ENCODE results near the gene POLD1. TPM values are rescaled to one million over a fixed set of nuclear protein-coding genes. Genes with fewer than 3 reads are reported as not detected.

The POLD1 gene
- total and polyA plus RNA-seq, 4 donors: 7.5 to 57.1 (median 8.2) TPM

DNA sequence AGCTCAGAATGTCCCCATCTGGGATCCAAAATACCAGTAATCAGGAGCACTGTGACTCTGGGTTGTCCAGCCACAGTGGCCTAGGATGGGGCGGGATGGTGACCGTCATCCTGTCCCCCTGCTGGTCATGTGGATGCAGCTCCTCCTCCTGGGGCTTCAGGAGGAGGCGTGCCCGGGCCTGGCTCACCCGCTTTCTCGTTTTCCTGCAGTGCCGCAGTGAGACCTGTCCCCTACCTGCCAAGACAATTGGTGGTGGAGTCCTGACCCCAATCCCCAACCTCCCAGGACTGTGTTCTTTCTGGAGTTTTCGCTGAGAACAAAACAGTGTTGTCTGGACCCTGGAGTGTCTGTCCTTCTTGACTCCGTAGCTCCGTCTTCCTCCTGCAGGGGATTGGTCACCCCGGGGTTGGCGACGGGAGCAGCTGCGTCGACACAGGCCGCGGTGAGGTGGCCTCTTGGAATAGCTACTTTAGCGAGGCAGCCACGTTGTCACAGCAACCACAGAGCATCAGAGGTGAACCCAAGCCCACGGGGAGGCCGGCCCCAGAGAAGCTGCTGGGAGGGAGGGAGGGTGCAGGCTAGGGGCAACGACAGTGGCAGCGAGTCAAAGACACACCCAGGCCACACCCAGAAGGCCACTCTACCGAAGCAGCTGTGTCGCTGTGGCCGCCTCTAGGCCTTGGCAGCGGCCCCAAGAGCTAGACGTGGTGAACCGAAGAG is 82.0 kb downstream of the POLD1 start:
- H3K27ac ChIP-seq (ENCODE audit: low read depth in 1 of 2, low read length in 2 of 2): no peak overlapping the region
- no peak for DNase-seq (ENCODE audit: low spot score)
- TF ChIP-seq, protein P1, sequence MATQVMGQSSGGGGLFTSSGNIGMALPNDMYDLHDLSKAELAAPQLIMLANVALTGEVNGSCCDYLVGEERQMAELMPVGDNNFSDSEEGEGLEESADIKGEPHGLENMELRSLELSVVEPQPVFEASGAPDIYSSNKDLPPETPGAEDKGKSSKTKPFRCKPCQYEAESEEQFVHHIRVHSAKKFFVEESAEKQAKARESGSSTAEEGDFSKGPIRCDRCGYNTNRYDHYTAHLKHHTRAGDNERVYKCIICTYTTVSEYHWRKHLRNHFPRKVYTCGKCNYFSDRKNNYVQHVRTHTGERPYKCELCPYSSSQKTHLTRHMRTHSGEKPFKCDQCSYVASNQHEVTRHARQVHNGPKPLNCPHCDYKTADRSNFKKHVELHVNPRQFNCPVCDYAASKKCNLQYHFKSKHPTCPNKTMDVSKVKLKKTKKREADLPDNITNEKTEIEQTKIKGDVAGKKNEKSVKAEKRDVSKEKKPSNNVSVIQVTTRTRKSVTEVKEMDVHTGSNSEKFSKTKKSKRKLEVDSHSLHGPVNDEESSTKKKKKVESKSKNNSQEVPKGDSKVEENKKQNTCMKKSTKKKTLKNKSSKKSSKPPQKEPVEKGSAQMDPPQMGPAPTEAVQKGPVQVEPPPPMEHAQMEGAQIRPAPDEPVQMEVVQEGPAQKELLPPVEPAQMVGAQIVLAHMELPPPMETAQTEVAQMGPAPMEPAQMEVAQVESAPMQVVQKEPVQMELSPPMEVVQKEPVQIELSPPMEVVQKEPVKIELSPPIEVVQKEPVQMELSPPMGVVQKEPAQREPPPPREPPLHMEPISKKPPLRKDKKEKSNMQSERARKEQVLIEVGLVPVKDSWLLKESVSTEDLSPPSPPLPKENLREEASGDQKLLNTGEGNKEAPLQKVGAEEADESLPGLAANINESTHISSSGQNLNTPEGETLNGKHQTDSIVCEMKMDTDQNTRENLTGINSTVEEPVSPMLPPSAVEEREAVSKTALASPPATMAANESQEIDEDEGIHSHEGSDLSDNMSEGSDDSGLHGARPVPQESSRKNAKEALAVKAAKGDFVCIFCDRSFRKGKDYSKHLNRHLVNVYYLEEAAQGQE (IDR thresholded peaks at IDR 0.05): no peak
- no peak for TF ChIP-seq NR2F2 (IDR thresholded peaks at IDR 0.05)
- TF ChIP-seq GABPA (IDR thresholded peaks at IDR 0.05 in 1 of 2, conservative IDR thresholded peaks at IDR 0.05 in 1 of 2): no peak
- TF ChIP-seq, protein P2, sequence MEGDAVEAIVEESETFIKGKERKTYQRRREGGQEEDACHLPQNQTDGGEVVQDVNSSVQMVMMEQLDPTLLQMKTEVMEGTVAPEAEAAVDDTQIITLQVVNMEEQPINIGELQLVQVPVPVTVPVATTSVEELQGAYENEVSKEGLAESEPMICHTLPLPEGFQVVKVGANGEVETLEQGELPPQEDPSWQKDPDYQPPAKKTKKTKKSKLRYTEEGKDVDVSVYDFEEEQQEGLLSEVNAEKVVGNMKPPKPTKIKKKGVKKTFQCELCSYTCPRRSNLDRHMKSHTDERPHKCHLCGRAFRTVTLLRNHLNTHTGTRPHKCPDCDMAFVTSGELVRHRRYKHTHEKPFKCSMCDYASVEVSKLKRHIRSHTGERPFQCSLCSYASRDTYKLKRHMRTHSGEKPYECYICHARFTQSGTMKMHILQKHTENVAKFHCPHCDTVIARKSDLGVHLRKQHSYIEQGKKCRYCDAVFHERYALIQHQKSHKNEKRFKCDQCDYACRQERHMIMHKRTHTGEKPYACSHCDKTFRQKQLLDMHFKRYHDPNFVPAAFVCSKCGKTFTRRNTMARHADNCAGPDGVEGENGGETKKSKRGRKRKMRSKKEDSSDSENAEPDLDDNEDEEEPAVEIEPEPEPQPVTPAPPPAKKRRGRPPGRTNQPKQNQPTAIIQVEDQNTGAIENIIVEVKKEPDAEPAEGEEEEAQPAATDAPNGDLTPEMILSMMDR (IDR thresholded peaks at IDR 0.05; ENCODE audit: low read depth, low read length, missing input control): no peak
- no peak for TF ChIP-seq HNF4A (conservative IDR thresholded peaks at IDR 0.05)
- H3K36me3 ChIP-seq (ENCODE audit: control insufficient read depth in 4 of 4, insufficient read depth in 3 of 4, low read depth in 1 of 4, low read length in 3 of 4): no peaks in the 10 kb centered on the region
- no peaks in the 10 kb centered on the region for H3K9me3 ChIP-seq (ENCODE audit: control insufficient read depth in 4 of 4, low read length in 3 of 4)
- WGBS: 72% methylated on average over 29 of the region's 29 CpGs
- no peaks in the 10 kb centered on the region for H3K4me1 ChIP-seq (ENCODE audit: control insufficient read depth in 4 of 4, insufficient read depth in 4 of 4, low read length in 3 of 4)
- H3K4me3 ChIP-seq (ENCODE audit: low read depth in 1 of 3, low read length in 3 of 3): no peak overlapping the region
- H3K27me3 ChIP-seq (ENCODE audit: control insufficient read depth in 4 of 4, insufficient read depth in 4 of 4, low read length in 3 of 4): no peaks in the 10 kb centered on the region
- H3K9ac ChIP-seq (ENCODE audit: low read depth in 1 of 2, low read length in 2 of 2): no peak overlapping the region

- Histone ChIP-seq H3K4me3 (ENCODE audit: low read depth in 1 of 3, low read length in 3 of 3) (no peak overlapping the region), H3K27ac (ENCODE audit: low read depth in 1 of 2, low read length in 2 of 2) (no peak overlapping the region), H3K9me3 (ENCODE audit: control insufficient read depth in 4 of 4, low read length in 3 of 4) (no peaks in the 10 kb centered on the region), H3K4me1 (ENCODE audit: control insufficient read depth in 4 of 4, insufficient read depth in 4 of 4, low read length in 3 of 4) (no peaks in the 10 kb centered on the region), H3K9ac (ENCODE audit: low read depth in 1 of 2, low read length in 2 of 2) (no peak overlapping the region), H3K27me3 (ENCODE audit: control insufficient read depth in 4 of 4, insufficient read depth in 4 of 4, low read length in 3 of 4) (no peaks in the 10 kb centered on the region), H3K36me3 (ENCODE audit: control insufficient read depth in 4 of 4, insufficient read depth in 3 of 4, low read depth in 1 of 4, low read length in 3 of 4) (no peaks in the 10 kb centered on the region)
- DNase-seq (ENCODE audit: low spot score): no peak
- TF ChIP-seq GABPA (IDR thresholded peaks at IDR 0.05 in 1 of 2, conservative IDR thresholded peaks at IDR 0.05 in 1 of 2) (no peak), SP1 (IDR thresholded peaks at IDR 0.05) (no peak), HNF4G (IDR thresholded peaks at IDR 0.05) (no peak), RXRA (IDR thresholded peaks at IDR 0.05) (no peak), HNF4A (conservative IDR thresholded peaks at IDR 0.05) (no peak), YY1 (IDR thresholded peaks at IDR 0.05) (no peak), FOXA1 (IDR thresholded peaks at IDR 0.05) (no peak), TAF1 (conservative IDR thresholded peaks at IDR 0.05) (no peak), RAD21 (IDR thresholded peaks at IDR 0.05) (no peak), FOXA2 (IDR thresholded peaks at IDR 0.05) (no peak), JUND (IDR thresholded peaks at IDR 0.05) (no peak), NR2F2 (IDR thresholded peaks at IDR 0.05) (no peak), ZBTB33 (IDR thresholded peaks at IDR 0.05) (no peak), EGR1 (IDR thresholded peaks at IDR 0.05; ENCODE audit: low read depth in 2 of 2) (no peak)
- TF ChIP-seq, protein P2 (IDR thresholded peaks at IDR 0.05; ENCODE audit: low read depth, low read length, missing input control): no peak
- TF ChIP-seq, protein P1 (IDR thresholded peaks at IDR 0.05): no peak
- TF ChIP-seq, protein P3, sequence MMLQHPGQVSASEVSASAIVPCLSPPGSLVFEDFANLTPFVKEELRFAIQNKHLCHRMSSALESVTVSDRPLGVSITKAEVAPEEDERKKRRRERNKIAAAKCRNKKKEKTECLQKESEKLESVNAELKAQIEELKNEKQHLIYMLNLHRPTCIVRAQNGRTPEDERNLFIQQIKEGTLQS (IDR thresholded peaks at IDR 0.05): no peak
- TF ChIP-seq, protein P4, sequence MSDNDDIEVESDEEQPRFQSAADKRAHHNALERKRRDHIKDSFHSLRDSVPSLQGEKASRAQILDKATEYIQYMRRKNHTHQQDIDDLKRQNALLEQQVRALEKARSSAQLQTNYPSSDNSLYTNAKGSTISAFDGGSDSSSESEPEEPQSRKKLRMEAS (IDR thresholded peaks at IDR 0.05): no peak
- 82% methylated on average over 11 of the region's 11 CpGs for WGBS
These were observed 82.5 kb downstream of the POLD1 start for GRCh38 chr19:50466706-50467039.

Data from liver (tissue), 9 donors.